ENCODE measurements around the gene DICER1.
"Not testable (repeated sequence)": the region's sequence is repeated elsewhere in the genome, so short reads cannot be mapped to it uniquely, and the experiment has no call there.

DICER1 gene, protein sequence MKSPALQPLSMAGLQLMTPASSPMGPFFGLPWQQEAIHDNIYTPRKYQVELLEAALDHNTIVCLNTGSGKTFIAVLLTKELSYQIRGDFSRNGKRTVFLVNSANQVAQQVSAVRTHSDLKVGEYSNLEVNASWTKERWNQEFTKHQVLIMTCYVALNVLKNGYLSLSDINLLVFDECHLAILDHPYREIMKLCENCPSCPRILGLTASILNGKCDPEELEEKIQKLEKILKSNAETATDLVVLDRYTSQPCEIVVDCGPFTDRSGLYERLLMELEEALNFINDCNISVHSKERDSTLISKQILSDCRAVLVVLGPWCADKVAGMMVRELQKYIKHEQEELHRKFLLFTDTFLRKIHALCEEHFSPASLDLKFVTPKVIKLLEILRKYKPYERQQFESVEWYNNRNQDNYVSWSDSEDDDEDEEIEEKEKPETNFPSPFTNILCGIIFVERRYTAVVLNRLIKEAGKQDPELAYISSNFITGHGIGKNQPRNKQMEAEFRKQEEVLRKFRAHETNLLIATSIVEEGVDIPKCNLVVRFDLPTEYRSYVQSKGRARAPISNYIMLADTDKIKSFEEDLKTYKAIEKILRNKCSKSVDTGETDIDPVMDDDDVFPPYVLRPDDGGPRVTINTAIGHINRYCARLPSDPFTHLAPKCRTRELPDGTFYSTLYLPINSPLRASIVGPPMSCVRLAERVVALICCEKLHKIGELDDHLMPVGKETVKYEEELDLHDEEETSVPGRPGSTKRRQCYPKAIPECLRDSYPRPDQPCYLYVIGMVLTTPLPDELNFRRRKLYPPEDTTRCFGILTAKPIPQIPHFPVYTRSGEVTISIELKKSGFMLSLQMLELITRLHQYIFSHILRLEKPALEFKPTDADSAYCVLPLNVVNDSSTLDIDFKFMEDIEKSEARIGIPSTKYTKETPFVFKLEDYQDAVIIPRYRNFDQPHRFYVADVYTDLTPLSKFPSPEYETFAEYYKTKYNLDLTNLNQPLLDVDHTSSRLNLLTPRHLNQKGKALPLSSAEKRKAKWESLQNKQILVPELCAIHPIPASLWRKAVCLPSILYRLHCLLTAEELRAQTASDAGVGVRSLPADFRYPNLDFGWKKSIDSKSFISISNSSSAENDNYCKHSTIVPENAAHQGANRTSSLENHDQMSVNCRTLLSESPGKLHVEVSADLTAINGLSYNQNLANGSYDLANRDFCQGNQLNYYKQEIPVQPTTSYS (N-terminal part only)

GRCh38 chr14:95157327-95158189 is at the start of gene DICER1:
TSS of gene DICER1 (minus strand) at chr14:95157529. CDS start at chr14:95133458, 24,071 bp downstream.
- DNase-seq = peak; percentile 100

DNA sequence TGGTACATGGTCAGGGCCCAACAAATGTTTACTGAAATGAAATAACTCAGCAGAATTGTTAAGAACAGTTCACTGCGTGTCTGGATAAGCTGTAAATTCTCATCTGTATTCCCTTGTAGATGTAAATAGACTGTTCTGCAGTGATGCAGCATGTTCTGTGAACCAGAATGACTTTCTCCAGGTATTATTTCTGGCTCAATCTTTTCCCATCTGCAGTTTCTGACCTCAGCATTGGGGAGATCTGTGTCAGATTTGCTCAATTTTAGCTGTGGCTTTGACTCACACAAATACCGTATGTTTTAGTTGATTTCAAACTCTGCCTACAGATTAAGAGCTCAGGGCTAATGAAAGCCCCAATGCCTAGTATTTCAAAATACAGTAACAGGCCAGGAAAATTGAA is 49.2 kb upstream of the DICER1 start:
- DNase-seq = no peak

- no peak for DNase-seq
Observed at GRCh38 chr14:95204705-95205104, 47.4 kb upstream of the DICER1 start.

DNA sequence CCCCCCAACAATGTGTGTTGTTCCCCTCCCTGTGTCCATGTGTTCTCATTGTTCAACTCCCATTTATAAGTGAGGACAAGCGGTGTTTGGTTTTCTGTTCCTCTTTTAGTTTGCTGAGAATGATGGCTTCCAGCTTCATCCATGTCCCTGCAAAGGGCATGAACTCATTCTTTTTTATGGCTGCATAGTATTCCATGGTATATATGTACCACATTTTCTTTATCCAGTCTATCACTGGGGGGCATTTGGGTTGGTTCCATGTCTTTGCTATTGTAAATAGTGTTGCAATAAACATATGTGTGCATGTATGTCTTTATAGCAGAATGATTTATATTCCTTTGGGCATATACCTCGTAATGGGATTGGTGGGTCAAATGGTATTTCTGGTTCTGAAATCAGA is 44.4 kb upstream of the DICER1 start:
- DNase-seq = not testable (repeated sequence)

GRCh38 chr14:95200404-95200803 is 43.1 kb upstream of the DICER1 start:
- no peak for DNase-seq

DNA sequence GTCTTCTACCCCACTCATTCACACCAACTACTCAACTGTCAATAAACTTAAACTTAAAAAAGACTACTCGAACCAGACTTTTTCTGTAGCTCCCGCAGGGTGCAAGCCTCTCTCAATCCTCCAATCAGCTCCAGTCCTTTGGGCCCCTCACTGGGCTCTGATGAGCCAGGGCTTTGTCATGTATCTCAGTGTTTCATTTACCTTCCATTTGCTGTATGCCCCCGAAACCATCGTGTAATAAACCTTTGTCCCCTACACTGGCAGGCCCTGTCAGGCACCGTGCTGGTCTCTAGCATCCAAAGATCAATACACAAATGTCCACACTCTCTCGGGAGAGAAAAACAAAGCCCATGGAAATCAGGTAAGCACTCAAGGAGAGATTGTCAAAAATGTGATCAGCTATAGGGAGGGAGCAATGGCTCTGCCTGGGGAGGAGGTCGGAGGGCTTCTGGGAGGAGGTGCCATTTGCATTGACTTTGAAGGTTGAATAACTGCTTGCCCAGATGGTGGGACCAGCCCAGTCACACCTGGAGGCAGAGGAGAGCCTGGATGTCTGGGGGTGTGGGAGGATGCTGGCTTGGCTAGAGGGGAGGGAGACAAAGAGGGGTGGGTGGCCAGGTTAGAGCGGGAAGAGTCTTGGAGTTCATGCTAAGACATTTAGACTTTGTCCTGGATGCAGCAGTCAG is 42.1 kb upstream of the DICER1 start:
- DNase-seq = no peak

DNA sequence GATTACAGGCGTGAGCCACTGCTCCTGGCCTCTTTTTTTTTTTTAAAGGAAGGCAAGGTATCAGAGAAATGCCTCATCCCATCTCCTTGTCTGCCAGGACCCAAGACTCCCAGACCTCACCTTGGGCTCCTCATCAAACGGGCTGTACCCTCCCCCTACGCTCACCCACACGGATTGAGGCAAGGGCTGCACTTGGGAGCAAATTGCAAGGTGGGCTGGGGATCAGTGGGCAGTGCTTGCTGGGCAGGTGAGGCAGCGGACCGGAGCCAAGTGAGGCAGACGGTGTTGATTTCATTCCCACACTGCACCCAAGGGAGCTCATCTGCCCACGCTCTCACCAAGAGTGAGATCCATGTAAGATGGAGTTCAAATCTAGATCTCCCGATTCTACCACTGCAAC is 41.0 kb upstream of the DICER1 start:
- DNase-seq = no peak

GRCh38 chr14:95197551-95197950 is 40.2 kb upstream of the DICER1 start:
- DNase-seq = no peak

- no peak for DNase-seq
Observed at GRCh38 chr14:95196826-95197545, 39.7 kb upstream of the DICER1 start.

- DNase-seq = no peak
Observed at GRCh38 chr14:95196268-95196667, 38.9 kb upstream of the DICER1 start.

DNA sequence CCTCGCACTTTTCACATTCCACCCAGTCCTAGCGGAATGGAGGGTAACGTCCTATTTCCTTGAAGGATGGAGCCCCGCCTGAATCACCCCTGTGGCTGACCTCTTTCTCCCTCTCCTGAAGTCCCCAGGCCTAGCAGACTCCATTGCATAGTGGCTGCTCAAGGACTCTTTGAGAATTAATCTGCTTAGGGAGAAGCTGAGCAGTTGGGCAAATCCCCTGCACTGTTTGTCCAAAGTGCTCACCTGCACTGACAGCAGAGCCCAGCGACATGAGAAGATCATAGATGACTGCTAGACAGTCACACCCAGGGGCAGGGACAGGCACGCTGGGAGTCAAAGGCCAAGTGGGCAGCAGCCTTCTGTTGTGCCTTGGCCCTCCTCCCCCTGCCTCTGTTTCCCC is 37.7 kb upstream of the DICER1 start:
- DNase-seq = no peak

GRCh38 chr14:95193081-95193480 is 35.8 kb upstream of the DICER1 start:
- DNase-seq = no peak

GRCh38 chr14:95192311-95192710 is 35.0 kb upstream of the DICER1 start:
- DNase-seq = no peak

DNA sequence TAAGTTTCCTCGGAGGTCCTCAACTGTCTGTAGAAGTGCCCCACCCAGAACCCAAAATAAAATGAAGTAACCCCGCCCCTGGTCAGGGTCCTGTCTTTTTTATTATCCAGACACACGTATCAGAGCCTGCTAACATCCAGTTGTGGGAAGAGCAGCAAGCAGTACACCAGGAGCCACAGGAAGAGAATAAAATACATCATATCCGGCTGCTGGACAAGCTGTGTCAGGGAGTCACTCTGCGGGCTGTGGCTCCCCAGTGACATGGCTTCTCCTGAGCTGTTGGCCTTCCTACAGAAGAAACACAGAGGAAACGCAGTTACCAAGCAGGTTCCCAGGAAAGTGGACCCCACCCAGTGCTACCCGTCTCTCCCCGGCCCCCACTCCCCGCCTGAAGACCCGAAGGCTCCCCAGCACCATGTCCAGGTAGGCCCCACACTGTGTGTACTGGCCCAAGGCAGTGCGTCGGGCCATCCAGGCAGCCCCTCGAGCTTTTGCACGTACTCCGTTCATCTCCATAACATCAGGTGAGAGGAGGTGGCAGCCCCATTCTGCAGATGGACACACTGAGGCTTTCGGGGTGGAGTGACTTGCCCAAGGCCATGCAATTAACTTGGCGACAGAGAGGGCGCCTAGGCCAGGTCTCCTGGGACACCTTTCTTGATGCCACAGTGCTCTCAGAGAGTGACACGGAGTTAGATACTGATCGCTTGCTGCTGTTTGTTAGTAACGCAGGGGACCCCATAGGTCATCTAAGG is 34.3 kb upstream of the DICER1 start:
- DNase-seq = no peak

- DNase-seq = no peak
Observed at GRCh38 chr14:95190857-95191256, 33.5 kb upstream of the DICER1 start.

DNA sequence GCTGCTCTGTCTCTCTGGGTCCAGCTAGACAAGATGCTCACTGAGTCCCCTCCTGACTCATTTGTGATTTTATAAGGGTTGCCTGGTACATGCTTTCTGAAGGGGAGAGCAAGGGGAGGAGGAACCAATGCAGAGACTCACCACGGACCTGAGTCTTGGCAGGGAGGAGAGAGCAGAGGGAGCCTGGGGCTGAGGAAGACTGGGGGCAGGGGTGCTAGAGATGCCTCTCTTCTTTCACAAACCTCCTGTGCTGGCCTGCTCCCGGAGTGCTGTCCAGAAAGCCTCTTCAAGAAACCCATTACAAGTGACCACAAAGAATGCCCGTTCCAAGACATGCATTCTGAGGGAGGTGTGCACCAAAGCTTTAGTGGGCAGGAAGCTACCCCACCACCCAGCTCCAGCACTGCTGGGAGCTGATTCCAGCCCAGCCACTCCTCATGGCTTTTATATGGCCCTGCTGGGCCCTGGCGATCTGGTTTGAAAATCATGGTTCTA is 33.1 kb upstream of the DICER1 start:
- DNase-seq = no peak

DNA sequence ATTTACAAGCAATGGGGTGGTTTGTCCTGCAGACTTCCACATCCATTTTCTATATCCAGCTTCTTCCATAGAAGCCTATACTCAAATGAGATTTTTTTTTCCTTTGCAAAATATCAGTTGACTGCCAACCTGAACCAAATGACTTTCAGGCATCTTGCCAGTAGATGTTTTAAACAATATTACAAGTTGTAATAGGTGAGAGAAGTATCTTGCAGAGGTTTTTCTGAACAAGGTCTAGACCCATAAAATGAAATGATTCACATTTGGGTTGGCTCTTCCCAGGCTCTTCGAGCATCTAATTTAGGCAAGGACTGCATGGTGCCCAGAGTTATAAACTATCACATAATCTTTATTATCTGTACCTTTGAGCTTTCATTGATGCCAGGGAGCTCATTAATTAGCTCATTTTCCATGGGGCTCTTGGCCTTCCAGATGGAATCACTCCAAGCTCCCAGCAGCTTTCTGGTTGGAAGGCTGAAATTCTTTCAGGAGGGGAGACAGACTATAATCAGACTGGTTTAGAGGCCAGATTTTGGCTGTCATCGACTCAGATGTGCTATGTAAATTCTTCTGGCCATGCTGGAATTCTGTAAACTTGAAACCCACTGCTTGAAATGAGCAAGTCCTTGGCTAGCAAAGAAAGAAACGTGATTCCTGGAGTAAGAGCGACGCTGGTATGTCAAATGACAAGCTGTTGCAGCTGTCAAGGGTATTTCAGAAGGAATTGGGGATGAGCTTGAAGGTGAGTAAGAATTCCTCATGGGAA is 32.2 kb upstream of the DICER1 start:
- no peak for DNase-seq

GRCh38 chr14:95188380-95188779 is 31.1 kb upstream of the DICER1 start:
- no peak for DNase-seq

- no peak for DNase-seq
Observed at GRCh38 chr14:95185767-95186392, 28.6 kb upstream of the DICER1 start.

Data from activated CD8-positive, alpha-beta memory T cell treated with anti-CD3 and anti-CD28 coated beads for 24 hours (primary cell).